ENCODE data around the gene GIMD1. TPM values are rescaled to one million over a fixed set of nuclear protein-coding genes. Genes with fewer than 3 reads are reported as not detected.

The GIMD1 gene
- total RNA-seq, 1 experiment from 2014 or later = not detected

DNA sequence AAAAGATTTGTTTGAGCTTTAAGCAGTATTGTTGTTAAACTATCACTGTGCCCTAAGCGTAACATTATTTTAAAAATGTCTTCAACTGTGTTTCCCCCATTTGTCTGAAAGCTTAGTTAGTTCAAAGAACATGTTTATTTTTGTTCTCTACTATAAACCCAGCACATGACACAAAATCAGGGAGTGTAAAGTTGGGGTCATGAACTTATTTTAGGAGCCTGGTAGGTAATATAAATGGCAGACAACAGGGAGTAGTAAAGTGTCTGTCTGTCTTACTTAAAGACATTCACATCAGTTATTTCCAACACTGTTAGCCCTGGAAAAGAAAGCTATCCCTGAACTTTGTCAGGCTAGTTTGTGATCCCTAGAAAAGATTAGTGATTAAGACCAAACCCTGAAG is 48.3 kb downstream of the GIMD1 start:
- H3K36me3 Mint-ChIP-seq (ENCODE audit: insufficient read depth, unreplicated experiment) = peaks cover 5% of the 10 kb centered on the region
- intact Hi-C loops (cut with micrococcal nuclease; ENCODE audit: unreplicated experiment) = no loop called here
- no peaks in the 10 kb centered on the region for H3K4me1 Mint-ChIP-seq (ENCODE audit: low read depth, unreplicated experiment)
- H3K4me3 Mint-ChIP-seq (ENCODE audit: low read depth, unreplicated experiment) = no peak overlapping the region
- DNase-seq = no peak
- no peaks in the 10 kb centered on the region for H3K27me3 Mint-ChIP-seq (ENCODE audit: unreplicated experiment)
- BruUV-seq (replicated peaks) = no TSS peak
- H3K9me3 Mint-ChIP-seq (ENCODE audit: low read depth, unreplicated experiment) = no peaks in the 10 kb centered on the region
- no peak for TF ChIP-seq CTCF (IDR thresholded peaks at IDR 0.05; ENCODE audit: unreplicated experiment)
- H3K27ac Mint-ChIP-seq (ENCODE audit: unreplicated experiment) = no peak overlapping the region
- CTCF ChIA-PET = no interaction called here

GRCh38 chr4:106318511-106318910 is 50.1 kb downstream of the GIMD1 start:
- Mint-ChIP-seq H3K9me3 (ENCODE audit: low read depth, unreplicated experiment) (no peaks in the 10 kb centered on the region), H3K36me3 (ENCODE audit: insufficient read depth, unreplicated experiment) (peaks cover 5% of the 10 kb centered on the region), H3K27me3 (ENCODE audit: unreplicated experiment) (no peaks in the 10 kb centered on the region), H3K27ac (ENCODE audit: unreplicated experiment) (no peak overlapping the region), H3K4me3 (ENCODE audit: low read depth, unreplicated experiment) (no peak overlapping the region), H3K4me1 (ENCODE audit: low read depth, unreplicated experiment) (peaks cover 3% of the 10 kb centered on the region)
- no peak for TF ChIP-seq CTCF (IDR thresholded peaks at IDR 0.05; ENCODE audit: unreplicated experiment)
- intact Hi-C loops (cut with micrococcal nuclease; ENCODE audit: unreplicated experiment) = no loop called here
- CTCF ChIA-PET = no interaction called here
- BruUV-seq (replicated peaks) = no TSS peak
- DNase-seq = no peak

DNA sequence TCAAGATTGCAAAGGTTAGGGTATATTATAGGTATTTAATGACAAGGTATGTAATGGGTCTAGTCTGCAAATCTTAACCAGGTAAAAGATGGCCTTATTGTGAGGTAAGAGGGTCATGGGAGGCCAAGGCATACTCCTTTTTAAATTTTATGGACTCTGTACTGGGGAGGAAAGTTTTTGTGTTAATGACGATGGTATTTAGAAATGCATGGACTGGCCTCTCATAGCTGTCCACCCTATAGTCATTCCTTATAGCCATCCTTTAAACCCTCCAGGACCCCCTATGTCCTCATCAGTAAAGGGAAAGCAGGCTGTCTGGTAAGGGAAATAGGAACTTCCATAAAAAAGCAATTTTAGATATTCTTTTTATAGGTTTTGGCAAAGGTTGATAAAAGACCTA is 50.8 kb downstream of the GIMD1 start:
- Mint-ChIP-seq H3K27ac (ENCODE audit: unreplicated experiment) (no peak overlapping the region), H3K4me3 (ENCODE audit: low read depth, unreplicated experiment) (no peak overlapping the region), H3K36me3 (ENCODE audit: insufficient read depth, unreplicated experiment) (peaks cover 5% of the 10 kb centered on the region), H3K27me3 (ENCODE audit: unreplicated experiment) (no peaks in the 10 kb centered on the region), H3K4me1 (ENCODE audit: low read depth, unreplicated experiment) (peaks cover 10% of the 10 kb centered on the region), H3K9me3 (ENCODE audit: low read depth, unreplicated experiment) (no peaks in the 10 kb centered on the region)
- CTCF ChIA-PET = no interaction called here
- BruUV-seq (replicated peaks) = no TSS peak
- no peak for TF ChIP-seq CTCF (IDR thresholded peaks at IDR 0.05; ENCODE audit: unreplicated experiment)
- DNase-seq = no peak
- intact Hi-C loops (cut with micrococcal nuclease; ENCODE audit: unreplicated experiment) = no loop called here

- no peak overlapping the region for H3K4me3 Mint-ChIP-seq (ENCODE audit: low read depth, unreplicated experiment)
- no peaks in the 10 kb centered on the region for H3K9me3 Mint-ChIP-seq (ENCODE audit: low read depth, unreplicated experiment)
- CTCF ChIA-PET = no interaction called here
- TSS peak; percentile 75 for BruUV-seq (replicated peaks)
- no peak overlapping the region for H3K27ac Mint-ChIP-seq (ENCODE audit: unreplicated experiment)
- TF ChIP-seq CTCF (IDR thresholded peaks at IDR 0.05; ENCODE audit: unreplicated experiment) = no peak
- H3K27me3 Mint-ChIP-seq (ENCODE audit: unreplicated experiment) = no peaks in the 10 kb centered on the region
- peaks cover 11% of the 10 kb centered on the region for H3K4me1 Mint-ChIP-seq (ENCODE audit: low read depth, unreplicated experiment)
- DNase-seq = no peak
- intact Hi-C loops (cut with micrococcal nuclease; ENCODE audit: unreplicated experiment) = no loop called here
- H3K36me3 Mint-ChIP-seq (ENCODE audit: insufficient read depth, unreplicated experiment) = peaks cover 5% of the 10 kb centered on the region
These were observed 51.7 kb downstream of the GIMD1 start for GRCh38 chr4:106316773-106317409.
